IPS-NIHi11 (cell line): ENCODE results near the gene PARD3.

Experiments
- DNase-seq: peaks from one replicate; pipeline ENCODE4 v3.0.0; 2012; ENCODE audit warnings: mixed read lengths, low spot score

PARD3 gene

GRCh38 chr10:34580214-34580613 lies 234.9 kb downstream of the PARD3 start:
- DNase-seq: no peak

- no peak for DNase-seq
Measured at GRCh38 chr10:34578468-34578867, 236.6 kb downstream of the PARD3 start.

GRCh38 chr10:34576797-34577196 lies 238.3 kb downstream of the PARD3 start:
- DNase-seq: no peak

GRCh38 chr10:34575882-34576281 lies 239.2 kb downstream of the PARD3 start:
- DNase-seq: no peak

GRCh38 chr10:34574353-34574934 lies 240.7 kb downstream of the PARD3 start:
- DNase-seq: no peak

GRCh38 chr10:34570887-34571286 lies 244.2 kb downstream of the PARD3 start:
- DNase-seq: no peak

GRCh38 chr10:34567659-34568253 lies 247.3 kb downstream of the PARD3 start:
- no peak for DNase-seq

- no peak for DNase-seq
Measured at GRCh38 chr10:34565934-34566333, 249.2 kb downstream of the PARD3 start.

GRCh38 chr10:34558093-34558583 lies 257.0 kb downstream of the PARD3 start:
- no peak for DNase-seq

- DNase-seq: no peak
Measured at GRCh38 chr10:34557173-34557572, 257.9 kb downstream of the PARD3 start.

- DNase-seq: no peak
Measured at GRCh38 chr10:34555653-34556052, 259.4 kb downstream of the PARD3 start.

GRCh38 chr10:34553747-34554146 lies 261.3 kb downstream of the PARD3 start:
- DNase-seq: no peak

GRCh38 chr10:34551295-34551694 lies 263.8 kb downstream of the PARD3 start:
- no peak for DNase-seq

- DNase-seq: no peak
Measured at GRCh38 chr10:34549953-34550352, 265.1 kb downstream of the PARD3 start.

- no peak for DNase-seq
Measured at GRCh38 chr10:34549001-34549400, 266.1 kb downstream of the PARD3 start.

- no peak for DNase-seq
Measured at GRCh38 chr10:34548466-34548865, 266.6 kb downstream of the PARD3 start.

GRCh38 chr10:34547695-34548094 lies 267.4 kb downstream of the PARD3 start:
- no peak for DNase-seq

- no peak for DNase-seq
Measured at GRCh38 chr10:34547291-34547690, 267.8 kb downstream of the PARD3 start.

- DNase-seq: no peak
Measured at GRCh38 chr10:34544400-34544799, 270.7 kb downstream of the PARD3 start.

- DNase-seq: no peak
Measured at GRCh38 chr10:34543716-34544115, 271.4 kb downstream of the PARD3 start.

GRCh38 chr10:34540492-34540891 lies 274.6 kb downstream of the PARD3 start:
- DNase-seq: no peak

- no peak for DNase-seq
Measured at GRCh38 chr10:34539533-34540315, 275.4 kb downstream of the PARD3 start.

- DNase-seq: no peak
Measured at GRCh38 chr10:34538281-34538829, 276.7 kb downstream of the PARD3 start.
